NCI-H748 treated with DMSO at 0.1 percent for 48 hours (cell line): ENCODE measurements around the gene AGER.
"Not testable (repeated sequence)": the region's sequence is repeated elsewhere in the genome, so short reads cannot be mapped to it uniquely, and the experiment has no call there.

ENCODE experiments used
- DNase-seq: peaks from one replicate; lab custom pipeline; 2025; lab: John Stamatoyannopoulos, UW

AGER gene

GRCh38 chr6:32198866-32199265, 14.8 kb upstream of the AGER start:
- no peak for DNase-seq

GRCh38 chr6:32198345-32198696, 14.3 kb upstream of the AGER start:
- no peak for DNase-seq

GRCh38 chr6:32196682-32197616, 12.9 kb upstream of the AGER start:
- peak; percentile 58 for DNase-seq

GRCh38 chr6:32195902-32196681, 12.0 kb upstream of the AGER start:
- DNase-seq, result peak; percentile 88

GRCh38 chr6:32195652-32195901, 11.5 kb upstream of the AGER start:
- peak; percentile 97 for DNase-seq

GRCh38 chr6:32194825-32195651, 11.0 kb upstream of the AGER start:
- DNase-seq, result no peak

GRCh38 chr6:32194388-32194787, 10.3 kb upstream of the AGER start:
- DNase-seq, result no peak

GRCh38 chr6:32193096-32193495, 9.0 kb upstream of the AGER start:
- DNase-seq, result not testable (repeated sequence)

GRCh38 chr6:32192608-32193039, 8.6 kb upstream of the AGER start, which contains the start of gene GPSM3:
GPSM3 (minus strand) TSS chr6:32192643; CDS start chr6:32192513, 130 bp downstream.
- DNase-seq, result no peak

- DNase-seq, result no peak
These were observed 7.9 kb upstream of the AGER start for GRCh38 chr6:32191696-32192607.

GRCh38 chr6:32190911-32191677, 7.0 kb upstream of the AGER start:
- DNase-seq, result no peak

- peak; percentile 94 for DNase-seq
These were observed 6.2 kb upstream of the AGER start, which contains the start of gene PBX2 for GRCh38 chr6:32190054-32190851. PBX2 (minus strand) TSS chr6:32190202; CDS start chr6:32189915, 287 bp downstream.

- DNase-seq, result no peak
These were observed 5.6 kb upstream of the AGER start for GRCh38 chr6:32189742-32190053.

- DNase-seq, result no peak
These were observed 5.2 kb upstream of the AGER start for GRCh38 chr6:32189069-32189741.

GRCh38 chr6:32188381-32189068, 4.5 kb upstream of the AGER start:
- DNase-seq, result no peak

- DNase-seq, result not testable (repeated sequence)
These were observed 3.8 kb upstream of the AGER start for GRCh38 chr6:32187725-32188380.

- no peak for DNase-seq
These were observed 3.1 kb upstream of the AGER start for GRCh38 chr6:32187009-32187709.
